GM21526 (cell line): ENCODE measurements around the gene VCAM1.
A peak's percentile ranks its signal among the peaks of the same experiment; 100 is the strongest.
"Not testable (repeated sequence)": the region's sequence is repeated elsewhere in the genome, so short reads cannot be mapped to it uniquely, and the experiment has no call there.

ENCODE experiments used
- ATAC-seq: cut with Tn5 transposase; IDR thresholded peaks from one replicate; pipeline ENCODE4 v1.9.1; 2021; ENCODE audit warnings: moderate library complexity; ENCODE audit not compliant: unreplicated experiment, low FRiP score

VCAM1 gene, protein sequence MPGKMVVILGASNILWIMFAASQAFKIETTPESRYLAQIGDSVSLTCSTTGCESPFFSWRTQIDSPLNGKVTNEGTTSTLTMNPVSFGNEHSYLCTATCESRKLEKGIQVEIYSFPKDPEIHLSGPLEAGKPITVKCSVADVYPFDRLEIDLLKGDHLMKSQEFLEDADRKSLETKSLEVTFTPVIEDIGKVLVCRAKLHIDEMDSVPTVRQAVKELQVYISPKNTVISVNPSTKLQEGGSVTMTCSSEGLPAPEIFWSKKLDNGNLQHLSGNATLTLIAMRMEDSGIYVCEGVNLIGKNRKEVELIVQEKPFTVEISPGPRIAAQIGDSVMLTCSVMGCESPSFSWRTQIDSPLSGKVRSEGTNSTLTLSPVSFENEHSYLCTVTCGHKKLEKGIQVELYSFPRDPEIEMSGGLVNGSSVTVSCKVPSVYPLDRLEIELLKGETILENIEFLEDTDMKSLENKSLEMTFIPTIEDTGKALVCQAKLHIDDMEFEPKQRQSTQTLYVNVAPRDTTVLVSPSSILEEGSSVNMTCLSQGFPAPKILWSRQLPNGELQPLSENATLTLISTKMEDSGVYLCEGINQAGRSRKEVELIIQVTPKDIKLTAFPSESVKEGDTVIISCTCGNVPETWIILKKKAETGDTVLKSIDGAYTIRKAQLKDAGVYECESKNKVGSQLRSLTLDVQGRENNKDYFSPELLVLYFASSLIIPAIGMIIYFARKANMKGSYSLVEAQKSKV

DNA sequence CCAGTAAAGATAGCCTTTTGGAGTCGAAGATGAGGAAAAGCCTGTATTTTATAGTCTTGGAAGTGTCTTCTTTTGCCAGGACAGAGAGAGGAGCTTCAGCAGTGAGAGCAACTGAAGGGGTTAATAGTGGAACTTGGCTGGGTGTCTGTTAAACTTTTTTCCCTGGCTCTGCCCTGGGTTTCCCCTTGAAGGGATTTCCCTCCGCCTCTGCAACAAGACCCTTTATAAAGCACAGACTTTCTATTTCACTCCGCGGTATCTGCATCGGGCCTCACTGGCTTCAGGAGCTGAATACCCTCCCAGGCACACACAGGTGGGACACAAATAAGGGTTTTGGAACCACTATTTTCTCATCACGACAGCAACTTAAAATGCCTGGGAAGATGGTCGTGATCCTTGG is at the start of gene VCAM1:
VCAM1 (plus strand) TSS at position 253 of the 400 bp plus-strand sequence; CDS start at position 372, 119 bp downstream.
- ATAC-seq, result peak; percentile 73

DNA sequence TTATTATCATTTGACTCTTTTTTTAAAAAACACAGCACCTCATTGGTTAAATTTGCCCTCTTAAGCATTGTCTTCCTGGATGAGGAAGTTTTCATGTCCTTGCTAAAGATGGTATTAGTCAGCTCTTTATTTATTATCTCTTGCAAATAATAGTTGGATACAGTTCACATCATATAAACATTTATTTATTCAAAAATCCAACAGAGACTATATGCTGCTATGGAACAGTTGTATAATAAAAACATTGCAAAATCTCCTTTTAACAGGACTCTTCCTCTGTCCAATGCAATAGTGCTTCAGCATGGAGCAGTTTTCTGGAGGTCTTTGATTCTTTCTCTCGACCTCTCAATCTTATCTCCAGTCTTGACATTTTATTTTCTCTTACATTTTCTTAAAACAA is 49.5 kb upstream of the VCAM1 start:
- ATAC-seq, result no peak

- ATAC-seq, result no peak
These were observed 47.9 kb upstream of the VCAM1 start for GRCh38 chr1:100671601-100672000.

GRCh38 chr1:100683448-100684349 is 35.8 kb upstream of the VCAM1 start:
- ATAC-seq, result no peak

DNA sequence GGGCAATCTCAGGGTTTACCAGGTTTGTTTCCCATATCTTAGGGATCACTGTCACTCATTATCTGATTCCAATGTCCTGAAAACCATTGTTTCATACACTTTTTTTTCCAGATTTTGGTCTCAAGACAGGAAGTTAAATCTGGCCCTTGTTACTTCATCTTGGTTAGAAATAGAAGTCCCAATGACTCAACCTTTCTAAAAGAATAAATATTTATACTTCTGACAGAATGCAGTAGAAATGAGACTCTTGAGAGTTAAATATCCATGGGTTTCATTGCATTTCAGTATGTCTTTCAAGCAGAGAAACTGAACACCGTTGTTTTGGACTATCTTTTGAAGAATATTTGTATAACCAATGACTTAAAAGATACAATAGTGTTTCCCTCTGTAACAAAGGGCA is 19.8 kb upstream of the VCAM1 start:
- no peak for ATAC-seq

GRCh38 chr1:100700586-100700985 is 19.0 kb upstream of the VCAM1 start:
- no peak for ATAC-seq

DNA sequence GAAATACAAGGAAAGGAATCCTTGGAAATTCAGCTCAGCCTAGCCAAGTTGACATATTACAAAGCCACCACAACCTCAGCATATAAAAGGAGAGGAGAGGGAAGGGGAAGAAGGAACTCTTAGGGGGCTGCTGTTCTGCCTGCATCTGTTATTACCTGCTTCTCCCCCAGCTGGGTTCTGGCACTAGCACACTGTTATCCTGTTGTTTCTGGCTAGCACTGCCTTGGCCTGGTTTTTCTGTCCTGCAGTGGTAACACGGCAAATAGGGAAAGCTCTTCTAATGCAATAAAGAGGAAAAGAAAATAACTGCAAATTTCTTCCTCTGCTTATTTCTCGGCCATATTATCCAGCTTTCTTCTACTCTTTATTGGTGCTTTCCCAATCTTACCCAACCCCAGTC is 16.5 kb upstream of the VCAM1 start:
- no peak for ATAC-seq

DNA sequence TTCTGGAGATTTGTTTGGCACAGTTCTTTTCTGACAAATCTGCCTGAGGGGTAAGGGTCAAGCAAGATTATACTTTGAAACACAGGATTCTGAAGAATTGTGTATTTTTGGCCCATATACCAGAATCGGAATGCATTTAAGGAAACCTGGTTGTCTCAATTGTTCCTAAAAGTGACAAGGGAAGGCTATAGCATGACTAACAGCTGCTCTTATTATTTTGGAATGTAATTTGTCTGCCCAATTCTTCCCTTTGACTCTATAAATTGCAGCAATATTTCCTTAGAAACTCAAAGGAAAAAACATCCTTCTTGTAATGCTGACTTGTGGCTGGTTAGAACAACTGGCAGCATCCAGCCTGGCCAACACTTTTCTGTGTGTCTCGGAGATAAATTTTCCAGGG is 15.8 kb upstream of the VCAM1 start:
- ATAC-seq, result no peak

DNA sequence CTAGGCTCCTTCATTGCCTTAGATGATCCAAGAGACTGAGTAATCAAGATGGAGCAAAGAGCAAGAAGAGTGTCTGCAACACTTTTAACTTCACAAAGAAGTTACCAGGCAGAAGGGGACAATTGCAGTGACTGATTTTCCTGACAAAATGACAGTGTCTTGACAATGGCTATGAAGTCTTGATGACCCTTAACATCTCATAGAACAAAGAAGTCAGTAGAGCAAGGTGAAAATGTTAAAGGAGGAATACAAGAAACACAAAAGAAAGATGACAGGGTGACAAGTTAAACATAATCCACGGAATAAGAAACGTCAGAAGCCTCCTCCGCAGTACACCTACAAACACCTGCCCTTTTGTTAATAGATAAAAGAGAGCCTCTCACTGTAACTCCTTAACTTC is 15.1 kb upstream of the VCAM1 start:
- ATAC-seq, result no peak

GRCh38 chr1:100706296-100706695 is 13.2 kb upstream of the VCAM1 start:
- no peak for ATAC-seq

GRCh38 chr1:100706856-100707255 is 12.7 kb upstream of the VCAM1 start:
- no peak for ATAC-seq

DNA sequence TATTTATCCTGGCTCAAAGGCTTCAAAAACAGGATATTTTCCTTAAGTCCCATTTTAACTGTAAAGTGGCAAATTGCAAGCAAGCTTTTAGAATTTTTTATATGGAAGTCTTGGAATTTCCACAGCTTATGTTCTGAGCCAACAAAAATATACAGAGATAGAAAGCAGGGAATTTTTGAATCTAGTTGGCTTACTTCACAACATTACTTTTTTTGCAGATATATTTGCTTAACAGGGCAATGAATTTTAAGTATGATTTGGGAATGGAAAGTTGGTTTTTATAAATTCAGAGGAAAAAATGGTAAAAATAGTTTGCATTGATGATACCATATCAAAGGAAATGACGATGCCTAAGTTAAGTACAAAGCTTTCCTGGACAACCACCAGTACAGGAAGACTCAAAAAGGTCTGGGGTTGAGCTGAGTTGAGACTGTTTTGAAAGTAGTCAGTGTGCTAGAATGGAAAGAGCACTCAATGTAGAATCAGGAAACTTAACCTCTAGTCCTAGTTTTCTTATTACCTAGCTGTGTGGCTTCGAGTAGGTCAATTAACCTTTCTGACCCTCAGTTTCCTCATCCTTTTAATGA is 11.0 kb upstream of the VCAM1 start:
- ATAC-seq, result no peak

DNA sequence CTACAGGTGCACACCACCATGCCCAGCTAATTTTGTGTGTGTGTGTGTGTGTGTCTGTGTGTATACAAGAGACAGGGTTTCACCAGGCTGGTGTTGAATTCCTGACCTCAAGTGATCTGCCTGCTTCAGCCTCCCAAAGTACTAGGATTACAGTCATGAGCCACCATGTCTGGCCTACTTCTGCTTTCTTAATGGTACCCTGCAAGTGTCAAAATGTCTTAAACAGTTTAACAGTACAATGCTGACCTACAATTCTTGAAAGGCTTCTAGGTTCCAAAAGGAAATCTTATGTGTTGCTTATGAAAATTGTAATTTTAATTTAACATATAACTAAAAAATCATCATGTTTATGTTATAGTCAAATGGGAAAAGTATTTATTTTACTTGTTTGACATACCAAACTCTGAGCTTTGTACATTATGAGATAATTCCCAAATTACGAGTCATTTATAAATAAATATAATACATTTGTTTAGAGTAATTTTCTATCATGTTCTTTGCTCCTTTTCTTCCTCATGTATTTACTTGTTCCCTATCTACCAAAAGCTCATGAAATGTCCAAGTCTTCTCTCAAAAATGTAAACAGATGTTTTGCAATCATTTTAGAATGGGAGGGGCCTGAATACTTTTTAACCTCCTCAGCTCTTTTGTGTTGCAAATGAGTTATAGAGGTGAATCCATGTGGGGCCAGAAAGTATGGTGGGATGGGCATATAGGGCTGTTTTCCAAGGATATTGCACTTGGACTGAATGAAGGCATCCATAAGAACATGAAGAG is 8.4 kb upstream of the VCAM1 start:
- no peak for ATAC-seq

- not testable (repeated sequence) for ATAC-seq
These were observed 6.5 kb upstream of the VCAM1 start for GRCh38 chr1:100713027-100713426.

GRCh38 chr1:100713626-100714025 is 5.9 kb upstream of the VCAM1 start:
- ATAC-seq, result no peak

GRCh38 chr1:100714599-100714998 is 4.9 kb upstream of the VCAM1 start:
- no peak for ATAC-seq

DNA sequence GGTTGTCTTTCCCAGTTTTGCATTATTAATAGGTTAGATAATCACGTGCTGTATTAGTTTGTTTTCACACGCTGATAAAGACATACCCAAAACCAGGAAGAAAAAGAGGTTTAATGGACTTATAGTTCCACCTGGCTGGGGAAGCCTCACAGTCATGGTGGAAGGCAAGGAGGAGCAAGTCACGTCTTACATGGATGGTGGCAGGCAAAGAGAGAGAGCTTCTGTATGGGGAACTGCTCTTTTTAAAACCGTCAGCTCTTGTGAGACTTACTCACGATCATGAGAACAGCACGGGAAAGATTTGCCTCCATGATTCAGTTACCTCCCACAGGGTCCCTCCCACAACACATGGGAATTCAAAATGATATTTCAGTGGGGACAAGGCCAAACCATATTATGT is 2.3 kb upstream of the VCAM1 start:
- no peak for ATAC-seq

GRCh38 chr1:100718581-100718980 is 961 bp upstream of the VCAM1 start:
- no peak for ATAC-seq

DNA sequence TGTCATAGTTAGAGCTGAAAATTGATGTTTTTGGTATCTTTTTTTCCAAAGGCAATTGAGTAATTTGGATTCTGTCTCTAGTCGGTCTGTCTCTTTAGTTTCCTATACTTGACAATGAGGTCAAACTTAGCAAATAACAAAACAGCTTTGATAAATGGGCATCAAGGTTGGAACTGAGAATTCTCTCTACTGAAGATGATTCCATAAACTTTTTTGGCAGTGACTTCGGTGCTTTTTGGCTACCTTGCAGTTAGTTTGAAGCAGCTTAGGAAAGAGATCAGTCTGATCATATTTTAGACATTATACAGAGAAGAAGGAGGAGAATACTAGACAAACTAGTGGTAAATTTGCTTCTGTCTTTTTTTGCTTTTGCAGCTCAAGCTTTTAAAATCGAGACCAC is 559 bp downstream of the VCAM1 start:
- no peak for ATAC-seq

DNA sequence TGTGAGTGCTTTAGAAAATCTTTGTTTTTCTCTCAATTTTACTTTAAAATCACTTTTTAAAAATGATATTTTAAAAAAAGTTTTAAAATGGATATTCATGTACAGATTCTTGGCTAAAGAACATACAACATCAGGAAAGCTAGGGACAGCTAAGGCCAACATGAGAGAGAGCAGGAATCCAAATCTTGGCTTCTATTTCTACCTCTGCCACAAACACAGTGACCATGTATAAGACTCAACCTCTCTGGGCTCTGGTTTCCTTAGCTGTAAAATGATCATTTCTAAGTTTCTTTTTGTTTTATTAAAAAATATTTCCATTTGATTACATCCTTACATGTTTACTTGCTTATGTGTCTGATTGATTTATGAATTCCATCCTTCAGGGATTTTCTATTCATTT is 1.2 kb downstream of the VCAM1 start:
- no peak for ATAC-seq
